IPS-18a (cell line): ENCODE results near the gene KLHL7.

Experiments used
- H3K27ac ChIP-seq: one replicate; pipeline ENCODE4 v1.5.1; 2013; ENCODE audit warnings: low read length
- H3K27me3 ChIP-seq: one replicate; pipeline ENCODE4 v1.6.1; 2013; ENCODE audit warnings: mild to moderate bottlenecking, low read length; ENCODE audit not compliant: control insufficient read depth, insufficient read depth
- H3K36me3 ChIP-seq: one replicate; pipeline ENCODE4 v1.6.1; 2013; ENCODE audit warnings: low read depth, low read length; ENCODE audit not compliant: control insufficient read depth
- H3K4me1 ChIP-seq: one replicate; pipeline ENCODE4 v1.6.1; 2013; ENCODE audit warnings: low read depth, low read length; ENCODE audit not compliant: control insufficient read depth
- H3K4me3 ChIP-seq: one replicate; pipeline ENCODE4 v1.5.1; 2013; ENCODE audit warnings: low read length
- H3K9ac ChIP-seq: one replicate; pipeline ENCODE4 v1.6.1; 2013; ENCODE audit warnings: mild to moderate bottlenecking, low read length, moderate library complexity
- H3K9me3 ChIP-seq: one replicate; pipeline ENCODE4 v1.6.1; 2013; ENCODE audit warnings: low read depth, low read length; ENCODE audit not compliant: control insufficient read depth

The KLHL7 gene

GRCh38 chr7:23207884-23208283, 102.3 kb downstream of the KLHL7 start:
- H3K27me3 ChIP-seq, result no peaks in the 10 kb centered on the region
- no peak overlapping the region for H3K9ac ChIP-seq
- no peaks in the 10 kb centered on the region for H3K4me1 ChIP-seq
- no peak overlapping the region for H3K27ac ChIP-seq
- H3K4me3 ChIP-seq, result no peak overlapping the region
- H3K36me3 ChIP-seq, result no peaks in the 10 kb centered on the region
- no peaks in the 10 kb centered on the region for H3K9me3 ChIP-seq

DNA sequence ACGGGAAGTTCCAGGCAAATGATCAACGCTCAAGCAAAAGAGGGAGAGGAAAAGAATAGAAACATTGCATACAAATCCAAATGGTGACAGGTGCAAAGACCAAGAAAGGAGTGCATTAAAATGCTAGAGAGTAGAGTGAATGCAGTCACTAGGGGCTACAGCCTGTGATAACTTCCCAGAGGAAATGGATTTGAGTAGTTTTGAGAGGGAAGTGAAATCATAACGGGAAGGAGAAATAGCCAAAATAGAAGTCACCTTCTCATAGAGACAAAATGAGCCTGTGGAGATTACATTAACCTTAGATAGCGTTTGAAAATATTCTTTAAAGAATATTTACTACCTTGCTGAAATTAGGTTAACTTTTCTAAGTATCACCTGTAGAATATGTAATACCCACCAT, 102.7 kb downstream of the KLHL7 start:
- H3K4me1 ChIP-seq, result no peaks in the 10 kb centered on the region
- H3K36me3 ChIP-seq, result no peaks in the 10 kb centered on the region
- H3K27ac ChIP-seq, result no peak overlapping the region
- H3K9me3 ChIP-seq, result no peaks in the 10 kb centered on the region
- no peak overlapping the region for H3K9ac ChIP-seq
- H3K27me3 ChIP-seq, result no peaks in the 10 kb centered on the region
- H3K4me3 ChIP-seq, result no peak overlapping the region

- H3K9me3 ChIP-seq, result no peaks in the 10 kb centered on the region
- no peaks in the 10 kb centered on the region for H3K4me1 ChIP-seq
- H3K27ac ChIP-seq, result no peak overlapping the region
- H3K36me3 ChIP-seq, result no peaks in the 10 kb centered on the region
- no peak overlapping the region for H3K9ac ChIP-seq
- no peaks in the 10 kb centered on the region for H3K27me3 ChIP-seq
- H3K4me3 ChIP-seq, result no peak overlapping the region
Measured at GRCh38 chr7:23210506-23210905, 104.9 kb downstream of the KLHL7 start.

- H3K9me3 ChIP-seq, result no peaks in the 10 kb centered on the region
Measured at GRCh38 chr7:23211589-23211988, 106.0 kb downstream of the KLHL7 start.

DNA sequence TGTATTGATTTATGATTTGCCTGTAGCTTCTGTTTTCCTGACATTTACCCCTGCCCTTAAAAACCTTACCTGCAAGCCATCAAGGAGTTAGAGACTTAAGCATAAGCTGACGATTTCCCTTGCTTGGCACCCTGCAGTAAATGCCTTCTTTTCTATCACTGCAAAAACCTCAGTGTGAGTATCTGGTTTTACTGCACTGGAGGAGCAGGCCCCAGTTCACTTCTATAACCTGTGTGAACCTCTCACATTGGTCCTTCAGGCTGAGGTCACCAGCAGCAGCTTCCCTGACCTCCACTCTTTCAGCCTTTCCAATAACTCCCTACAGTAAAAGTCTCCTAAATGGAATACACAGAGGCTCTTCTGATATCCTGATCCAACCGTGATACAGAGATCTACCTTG, 106.8 kb downstream of the KLHL7 start:
- H3K4me1 ChIP-seq, result no peaks in the 10 kb centered on the region
- no peaks in the 10 kb centered on the region for H3K36me3 ChIP-seq
- no peak overlapping the region for H3K4me3 ChIP-seq
- H3K9me3 ChIP-seq, result no peaks in the 10 kb centered on the region
- H3K27me3 ChIP-seq, result no peaks in the 10 kb centered on the region
- no peak overlapping the region for H3K27ac ChIP-seq
- no peak overlapping the region for H3K9ac ChIP-seq

More at GRCh38 chr7:23211589-23211988, 106.0 kb downstream of the KLHL7 start:
- no peak overlapping the region for H3K27ac ChIP-seq
- no peaks in the 10 kb centered on the region for H3K36me3 ChIP-seq
- no peaks in the 10 kb centered on the region for H3K27me3 ChIP-seq
- no peak overlapping the region for H3K9ac ChIP-seq
- H3K4me3 ChIP-seq, result no peak overlapping the region
- H3K4me1 ChIP-seq, result no peaks in the 10 kb centered on the region

DNA sequence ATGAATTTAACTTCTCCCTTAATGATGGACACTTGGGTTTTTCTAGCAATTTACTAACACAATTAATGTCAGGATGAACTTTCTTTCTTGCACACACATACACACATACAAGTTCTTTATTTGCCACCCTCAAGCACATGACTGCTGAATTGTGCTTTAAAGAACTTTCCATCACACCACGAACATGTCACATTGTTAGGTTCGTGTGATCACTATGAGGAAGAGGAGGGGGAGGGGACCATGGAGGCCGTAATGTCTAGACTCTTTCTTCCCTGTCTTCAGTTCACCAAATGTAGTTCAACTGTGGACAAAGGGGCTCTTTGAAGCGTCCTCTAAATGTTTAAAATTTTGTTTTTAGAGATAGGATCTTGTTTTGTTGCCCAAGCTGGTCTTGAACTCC, 107.3 kb downstream of the KLHL7 start:
- no peaks in the 10 kb centered on the region for H3K36me3 ChIP-seq
- H3K27ac ChIP-seq, result no peak overlapping the region
- H3K9me3 ChIP-seq, result no peaks in the 10 kb centered on the region
- H3K27me3 ChIP-seq, result no peaks in the 10 kb centered on the region
- no peak overlapping the region for H3K4me3 ChIP-seq
- no peak overlapping the region for H3K9ac ChIP-seq
- H3K4me1 ChIP-seq, result no peaks in the 10 kb centered on the region

GRCh38 chr7:23213755-23214154, 108.2 kb downstream of the KLHL7 start:
- no peak overlapping the region for H3K27ac ChIP-seq
- no peak overlapping the region for H3K4me3 ChIP-seq
- H3K9ac ChIP-seq, result no peak overlapping the region
- no peaks in the 10 kb centered on the region for H3K36me3 ChIP-seq
- no peaks in the 10 kb centered on the region for H3K9me3 ChIP-seq
- no peaks in the 10 kb centered on the region for H3K27me3 ChIP-seq
- no peaks in the 10 kb centered on the region for H3K4me1 ChIP-seq

DNA sequence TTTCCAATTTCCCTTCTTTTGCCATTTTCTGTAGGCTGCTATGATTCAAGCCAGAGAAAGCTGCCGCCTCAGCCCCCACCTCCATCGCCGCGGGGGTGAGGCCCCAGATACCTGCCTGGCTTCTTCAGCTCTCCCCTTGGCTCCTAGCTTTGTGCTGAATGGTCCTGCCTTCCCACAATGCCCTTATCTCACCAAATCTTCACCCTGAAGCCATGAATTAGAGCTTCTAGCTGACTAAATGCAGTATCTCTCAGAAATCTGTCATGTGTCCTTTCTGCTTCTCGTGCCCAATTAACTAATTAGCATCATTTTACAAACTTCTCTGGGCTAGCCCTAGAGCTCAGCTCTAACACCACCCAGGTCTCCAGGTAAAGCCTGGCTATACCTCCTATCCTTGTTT, 108.8 kb downstream of the KLHL7 start:
- Histone ChIP-seq H3K9me3 (no peaks in the 10 kb centered on the region), H3K4me3 (no peak overlapping the region), H3K27me3 (no peaks in the 10 kb centered on the region), H3K36me3 (no peaks in the 10 kb centered on the region), H3K9ac (no peak overlapping the region), H3K27ac (no peak overlapping the region), H3K4me1 (no peaks in the 10 kb centered on the region)

GRCh38 chr7:23214938-23215337, 109.4 kb downstream of the KLHL7 start:
- no peak overlapping the region for H3K9ac ChIP-seq
- H3K27me3 ChIP-seq, result no peaks in the 10 kb centered on the region
- no peaks in the 10 kb centered on the region for H3K9me3 ChIP-seq
- no peak overlapping the region for H3K27ac ChIP-seq
- no peaks in the 10 kb centered on the region for H3K4me1 ChIP-seq
- H3K36me3 ChIP-seq, result no peaks in the 10 kb centered on the region
- H3K4me3 ChIP-seq, result no peak overlapping the region

DNA sequence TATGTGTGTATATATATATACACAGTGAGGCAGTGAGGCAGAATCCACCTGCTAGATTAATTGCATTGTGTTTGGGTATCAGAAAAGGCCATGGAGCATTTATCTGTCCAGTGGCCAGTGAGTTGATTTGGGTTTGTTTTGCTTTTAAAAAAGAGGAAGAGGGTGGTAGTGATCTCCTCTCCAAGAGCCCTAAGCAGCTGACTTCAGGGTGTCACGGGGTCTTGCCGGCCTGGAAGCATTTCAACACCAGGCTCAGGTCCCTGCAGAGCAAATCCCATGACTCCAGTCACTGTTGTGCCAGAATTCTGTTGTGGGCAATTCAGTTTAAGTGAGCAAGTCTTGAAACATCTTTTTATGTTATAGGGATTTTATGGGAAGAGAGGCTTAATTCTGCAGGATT, 110.4 kb downstream of the KLHL7 start:
- Histone ChIP-seq H3K9me3 (no peaks in the 10 kb centered on the region), H3K27ac (no peak overlapping the region)

GRCh38 chr7:23218196-23218595, 112.6 kb downstream of the KLHL7 start:
- no peaks in the 10 kb centered on the region for H3K36me3 ChIP-seq
- H3K27me3 ChIP-seq, result no peaks in the 10 kb centered on the region
- H3K9me3 ChIP-seq, result no peaks in the 10 kb centered on the region
- peaks cover 11% of the 10 kb centered on the region for H3K4me1 ChIP-seq
- no peak overlapping the region for H3K9ac ChIP-seq
- H3K4me3 ChIP-seq, result no peak overlapping the region
- no peak overlapping the region for H3K27ac ChIP-seq

More for the DNA sequence above, 110.4 kb downstream of the KLHL7 start:
- H3K9ac ChIP-seq, result no peak overlapping the region
- no peaks in the 10 kb centered on the region for H3K27me3 ChIP-seq
- H3K4me3 ChIP-seq, result no peak overlapping the region
- H3K36me3 ChIP-seq, result no peaks in the 10 kb centered on the region
- H3K4me1 ChIP-seq, result peaks cover 8% of the 10 kb centered on the region

DNA sequence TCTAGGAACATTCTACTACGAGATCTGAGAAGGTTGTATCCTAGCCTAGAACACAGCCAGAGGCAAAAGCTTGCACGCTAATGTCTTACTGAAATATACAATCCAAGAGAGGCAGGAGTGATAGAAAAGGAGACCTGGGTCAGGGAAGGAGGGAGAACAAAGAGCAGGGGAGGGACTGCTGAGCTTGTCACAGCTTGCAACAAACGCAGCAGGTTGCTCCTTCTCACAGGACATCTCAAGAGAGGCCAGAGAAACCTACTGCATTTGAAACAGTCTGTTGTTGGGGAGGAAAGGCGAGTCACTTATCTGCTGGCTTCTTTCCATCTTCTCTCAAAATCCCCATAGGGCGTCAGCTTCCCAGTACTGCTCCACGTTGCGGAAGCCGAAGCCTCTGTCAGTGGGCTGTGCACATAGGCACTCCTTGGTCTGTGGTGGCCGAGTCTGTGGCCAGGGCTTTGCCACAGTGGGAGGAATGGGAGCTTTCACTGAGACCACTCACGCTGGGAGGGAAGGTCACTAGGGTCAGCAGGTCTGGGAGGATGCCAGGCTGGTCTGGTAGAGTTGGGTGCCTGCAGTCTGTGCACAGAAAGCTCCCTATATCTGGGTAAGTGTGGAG, 115.2 kb downstream of the KLHL7 start:
- peaks cover 11% of the 10 kb centered on the region for H3K4me1 ChIP-seq
- no peaks in the 10 kb centered on the region for H3K27me3 ChIP-seq
- no peaks in the 10 kb centered on the region for H3K36me3 ChIP-seq
- H3K4me3 ChIP-seq, result no peak overlapping the region
- no peak overlapping the region for H3K9ac ChIP-seq
- no peak overlapping the region for H3K27ac ChIP-seq
- no peaks in the 10 kb centered on the region for H3K9me3 ChIP-seq
